Renal pelvis (tissue), 4 donors: Measurements from ENCODE around the gene HADHA. TPM values are rescaled to one million over a fixed set of nuclear protein-coding genes. Genes with fewer than 3 reads are reported as not detected.
"Not testable (repeated sequence)": the region's sequence is repeated elsewhere in the genome, so short reads cannot be mapped to it uniquely, and the experiment has no call there.

ENCODE experiments used
- DNase-seq: peaks from one replicate; pipeline ENCODE4 v3.0.0-alpha.2; 2013
- polyA plus RNA-seq, 3 donors: library from polyadenylated mRNA; unstranded; fragments of 120-200 nt; gene quantifications; one replicate each; pipeline ENCODE4 v1.2.1, GENCODE V29; 2013; ENCODE audit not compliant: insufficient read length in 3 of 3

HADHA gene
- polyA plus RNA-seq, 3 donors, result 199 to 235 (median 218) TPM

DNA sequence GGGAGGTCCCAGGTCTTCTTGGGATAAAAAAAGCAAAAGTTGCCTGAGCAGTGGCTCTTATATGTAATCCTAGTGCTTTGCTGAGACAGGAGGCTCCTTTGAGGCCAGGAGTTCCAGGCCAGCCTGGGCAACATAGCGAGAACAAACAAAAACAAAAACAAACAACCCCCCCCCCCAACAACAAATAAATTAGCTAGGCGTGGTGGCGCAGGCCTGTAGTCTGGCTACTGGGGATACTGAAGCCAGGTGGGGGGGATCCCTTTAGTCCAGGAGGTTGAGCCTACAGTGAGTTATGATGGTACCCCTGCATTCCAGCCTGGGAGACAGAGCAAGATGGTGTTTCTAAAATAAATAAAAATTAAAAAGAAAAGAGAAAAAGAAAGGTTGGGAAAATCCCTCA is 66.2 kb downstream of the HADHA start:
- DNase-seq, result no peak

DNA sequence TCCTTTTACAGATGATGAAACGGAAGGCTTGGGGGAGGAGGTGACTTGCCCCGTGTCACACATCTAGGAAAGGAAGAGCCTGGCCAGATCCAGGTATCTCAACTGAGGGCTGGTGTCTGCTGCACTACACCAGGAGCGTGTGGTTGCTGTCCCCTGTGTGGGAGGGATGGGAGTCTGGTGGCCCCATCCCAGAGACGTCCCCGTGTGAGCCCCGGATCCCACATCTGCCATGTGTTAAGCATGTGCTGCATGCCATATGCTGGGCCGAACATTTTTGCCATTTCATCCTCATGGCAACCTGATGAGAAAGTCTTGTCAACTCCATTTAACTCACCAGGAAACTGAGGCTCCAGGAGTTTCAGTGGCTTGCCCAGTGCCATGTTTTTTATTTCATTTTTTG is 67.3 kb downstream of the HADHA start:
- DNase-seq, result no peak

DNA sequence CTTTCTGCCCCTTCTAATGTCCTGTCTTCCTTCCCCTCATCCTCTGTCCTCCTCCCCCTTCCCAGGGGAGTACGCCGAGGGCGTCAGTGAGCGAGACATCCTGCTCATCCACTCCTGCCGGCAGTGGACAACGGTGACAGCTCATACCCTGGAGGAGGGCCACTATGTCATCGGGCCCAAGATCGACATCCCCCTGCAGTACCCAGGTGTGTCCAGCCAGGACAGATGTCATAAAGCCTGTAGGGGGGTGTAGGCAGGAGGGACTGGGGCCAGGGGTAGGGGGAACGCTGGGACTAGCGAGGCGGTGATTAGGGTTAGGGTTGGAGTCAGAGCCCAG is 68.2 kb downstream of the HADHA start:
- DNase-seq, result no peak

DNA sequence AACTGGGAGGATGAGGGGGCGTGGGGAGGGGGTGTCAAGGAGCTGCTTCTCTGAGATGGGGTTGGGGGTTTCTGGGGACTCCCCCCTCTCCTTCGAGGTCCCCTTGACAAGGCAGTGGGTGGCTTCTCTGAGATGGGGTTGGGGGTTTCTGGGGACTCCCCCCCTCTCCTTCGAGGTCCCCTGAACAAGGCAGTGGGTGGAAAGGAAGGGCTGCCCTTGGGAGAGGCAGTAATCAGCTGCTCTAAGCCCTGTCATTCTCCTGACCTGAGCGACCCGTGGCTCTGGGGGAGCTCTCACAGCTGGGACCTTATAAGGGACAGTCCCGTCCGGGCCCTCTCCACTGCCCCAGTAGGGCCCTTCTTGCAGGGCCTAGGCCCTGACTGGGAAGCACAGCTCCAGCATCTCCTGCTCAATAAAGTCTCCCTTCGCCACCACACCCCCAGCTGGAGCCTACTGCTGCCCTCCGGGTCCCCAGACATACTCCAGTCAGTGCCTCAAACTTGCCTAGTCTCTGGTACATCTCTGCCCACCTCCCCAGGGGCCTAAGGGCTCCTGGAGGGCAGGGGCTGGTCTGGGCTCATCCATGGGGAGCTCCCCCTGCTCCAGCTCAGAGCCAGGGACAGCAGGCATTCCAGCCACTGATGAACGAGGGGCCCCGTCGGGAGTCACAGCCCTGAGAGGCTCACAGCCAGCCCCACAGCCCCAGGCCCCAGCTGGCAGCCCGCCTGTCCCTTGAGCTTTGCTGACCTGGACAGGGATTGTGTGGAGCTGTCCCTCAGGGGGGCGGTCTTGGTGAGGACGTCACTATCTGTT is 68.8 kb downstream of the HADHA start:
- no peak for DNase-seq

DNA sequence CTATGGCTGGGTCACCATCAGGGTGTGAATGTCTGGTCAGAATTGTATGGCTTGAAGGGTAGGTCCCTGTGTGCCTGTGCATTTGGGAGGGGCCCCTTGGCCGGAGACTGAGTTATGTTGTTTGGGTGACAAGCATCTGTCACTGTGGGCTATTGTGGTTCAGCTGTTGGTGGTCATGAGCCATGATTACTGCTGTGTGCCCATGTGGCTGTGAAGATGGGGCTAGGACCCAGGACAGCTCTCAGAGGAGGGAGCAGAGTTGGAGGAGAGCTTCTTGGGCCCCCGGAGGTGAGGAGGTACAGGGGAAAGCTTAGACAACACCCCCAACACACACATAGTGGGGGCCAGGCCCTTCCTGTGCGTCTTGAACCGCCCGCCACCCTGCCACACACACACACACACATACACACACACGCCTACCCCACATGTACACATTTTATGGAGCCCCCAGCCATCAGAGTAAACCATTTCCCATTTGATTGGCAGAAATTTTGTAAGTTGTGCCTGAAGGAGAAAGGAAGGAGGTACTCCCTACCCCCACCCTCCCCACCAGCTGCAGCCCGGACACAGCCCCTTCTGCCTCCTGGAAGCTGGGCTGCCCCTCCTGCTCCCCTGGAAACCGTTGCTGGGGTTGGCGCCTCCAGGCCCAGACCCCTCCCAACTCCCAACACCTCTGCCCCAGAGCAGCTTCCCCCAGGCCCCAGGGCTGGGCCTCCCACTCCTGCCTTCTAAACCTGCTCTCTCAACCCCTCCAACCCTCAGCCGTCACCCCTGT is 69.6 kb downstream of the HADHA start:
- DNase-seq, result no peak

DNA sequence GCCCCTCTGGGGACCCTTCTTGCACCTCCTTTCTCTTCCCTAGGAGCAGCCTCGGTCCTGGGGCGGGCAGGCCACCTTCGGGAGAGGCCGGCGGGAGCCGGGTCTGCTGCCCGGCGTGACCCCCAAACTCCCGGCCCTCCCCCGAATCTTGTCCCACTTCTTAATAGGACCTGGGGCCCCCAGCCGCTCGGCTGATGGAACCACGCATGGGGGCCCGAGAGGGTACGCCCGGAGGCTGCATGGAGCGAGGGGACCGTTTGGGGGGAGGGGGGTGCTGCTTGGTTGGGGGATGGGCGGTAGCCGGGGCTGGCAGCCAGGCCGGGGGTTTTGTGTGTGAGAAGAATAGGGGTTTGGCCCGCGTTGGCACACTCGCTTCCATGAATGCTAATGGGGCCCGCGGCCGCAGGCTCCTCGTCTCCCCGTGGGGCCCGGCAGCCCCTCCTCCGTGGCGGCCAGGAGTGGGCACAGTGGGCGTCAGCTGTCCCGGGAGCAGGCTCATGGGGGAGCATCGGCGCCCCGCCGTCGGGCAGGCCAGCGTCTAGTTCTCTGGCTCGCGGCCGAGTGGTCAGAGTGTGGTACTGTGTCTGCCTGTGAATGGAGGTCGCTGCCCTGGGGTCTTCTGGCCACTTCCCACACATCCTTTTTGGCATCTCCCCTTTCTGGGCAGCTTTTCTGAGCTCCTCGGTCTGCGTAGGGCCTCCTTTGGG is 70.5 kb downstream of the HADHA start:
- DNase-seq, result no peak

DNA sequence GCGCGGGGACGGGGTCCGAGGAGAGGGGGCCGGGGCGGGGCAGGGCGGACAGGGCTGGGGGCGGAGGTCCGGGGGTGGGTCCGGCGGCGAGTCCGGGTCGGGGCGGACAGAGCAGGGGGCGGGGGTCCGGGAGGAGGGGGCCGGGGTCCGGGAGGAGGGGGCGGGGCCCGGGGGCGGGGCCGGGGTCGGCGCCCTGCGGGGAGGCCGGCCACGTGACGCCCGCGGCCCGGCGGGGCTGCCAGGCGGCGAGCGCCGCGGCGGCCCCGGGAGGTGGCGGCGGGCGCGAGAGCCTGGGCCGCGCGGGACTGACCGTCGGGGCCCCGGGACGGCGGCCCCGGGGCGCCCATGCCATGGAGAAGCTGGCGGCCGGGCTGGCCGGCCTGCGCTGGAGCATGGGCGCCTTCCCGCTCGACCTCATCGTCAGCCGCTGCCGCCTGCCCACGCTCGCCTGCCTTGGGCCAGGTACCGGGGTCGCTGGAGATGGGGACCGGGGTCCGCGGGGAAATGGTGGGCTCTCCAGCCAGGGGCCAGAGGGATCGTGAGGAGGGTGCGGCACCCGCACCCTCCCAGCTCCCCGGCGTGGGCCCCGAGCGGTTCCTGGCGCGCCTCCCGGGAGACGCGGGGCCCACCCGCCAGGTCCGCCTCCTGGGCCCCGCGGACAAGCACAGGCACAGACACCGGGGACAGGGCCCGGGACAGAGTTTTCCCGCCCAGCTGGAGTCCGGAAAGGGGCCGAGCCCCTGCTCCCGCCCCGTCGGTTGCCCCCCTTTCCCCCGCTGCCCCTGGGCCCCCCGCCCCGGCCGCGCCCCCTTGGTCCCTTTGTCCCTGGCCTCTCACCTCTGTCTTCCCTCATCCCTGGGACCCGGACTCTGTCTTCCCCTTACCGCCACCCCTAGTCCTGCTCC is 71.3 kb downstream of the HADHA start, which contains the start of gene GAREM2:
GAREM2 (plus strand) TSS at position 218 of the 905 bp plus-strand sequence; CDS start at position 351, 133 bp downstream.
- no peak for DNase-seq

DNA sequence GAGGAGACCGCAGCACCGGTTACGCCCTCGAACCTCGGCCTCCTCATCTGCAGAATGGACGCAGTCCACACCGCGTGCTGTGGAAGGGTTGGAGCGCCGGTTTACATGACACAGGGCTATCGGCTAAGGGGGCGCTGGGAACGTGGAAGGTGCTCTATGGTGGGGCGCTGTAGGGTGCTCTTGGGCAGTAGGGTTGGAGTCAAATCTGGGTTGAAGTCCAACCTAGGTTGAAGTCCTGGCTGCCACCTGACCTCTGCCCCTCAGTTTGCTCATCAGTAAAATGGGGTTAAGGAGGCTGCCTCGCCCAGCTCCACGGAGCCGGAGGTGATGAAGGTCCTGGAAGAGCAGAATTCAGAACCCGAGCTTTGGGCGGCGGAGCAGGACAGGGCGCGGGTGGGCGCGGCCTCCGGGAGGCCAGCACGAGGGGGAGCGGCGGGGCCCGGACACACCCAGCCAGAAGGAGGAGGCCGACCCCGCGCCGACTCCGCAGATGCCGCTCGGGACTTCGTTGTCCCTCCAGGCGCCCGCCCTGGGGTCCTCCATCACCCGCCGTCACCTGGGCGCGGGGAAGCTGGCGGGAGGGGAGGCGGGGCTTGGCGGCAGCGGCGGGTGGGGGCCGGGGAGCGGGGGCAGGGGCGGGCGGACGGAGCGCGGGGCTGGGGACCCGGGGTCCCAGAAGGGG is 72.1 kb downstream of the HADHA start:
- no peak for DNase-seq

DNA sequence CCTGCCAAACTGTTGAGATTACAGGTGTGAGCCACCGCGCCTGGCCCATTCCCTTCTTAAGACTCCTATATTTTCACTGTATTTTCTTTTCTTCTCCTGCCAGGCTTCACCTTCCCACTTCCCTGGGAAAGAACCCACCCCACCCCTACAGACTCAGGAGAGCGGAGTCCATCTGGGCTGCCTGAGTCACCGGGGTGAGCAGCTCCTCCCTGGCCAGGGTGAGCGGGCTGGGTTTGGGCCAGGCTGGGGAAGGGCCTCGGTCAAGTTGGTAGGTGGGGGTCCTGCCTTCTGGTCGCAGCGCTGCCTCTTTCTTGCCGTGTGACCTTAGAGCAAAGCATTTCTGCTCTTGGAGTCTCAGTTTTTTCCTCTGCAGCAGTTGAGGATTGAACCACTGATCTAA is 73.6 kb downstream of the HADHA start:
- no peak for DNase-seq

DNA sequence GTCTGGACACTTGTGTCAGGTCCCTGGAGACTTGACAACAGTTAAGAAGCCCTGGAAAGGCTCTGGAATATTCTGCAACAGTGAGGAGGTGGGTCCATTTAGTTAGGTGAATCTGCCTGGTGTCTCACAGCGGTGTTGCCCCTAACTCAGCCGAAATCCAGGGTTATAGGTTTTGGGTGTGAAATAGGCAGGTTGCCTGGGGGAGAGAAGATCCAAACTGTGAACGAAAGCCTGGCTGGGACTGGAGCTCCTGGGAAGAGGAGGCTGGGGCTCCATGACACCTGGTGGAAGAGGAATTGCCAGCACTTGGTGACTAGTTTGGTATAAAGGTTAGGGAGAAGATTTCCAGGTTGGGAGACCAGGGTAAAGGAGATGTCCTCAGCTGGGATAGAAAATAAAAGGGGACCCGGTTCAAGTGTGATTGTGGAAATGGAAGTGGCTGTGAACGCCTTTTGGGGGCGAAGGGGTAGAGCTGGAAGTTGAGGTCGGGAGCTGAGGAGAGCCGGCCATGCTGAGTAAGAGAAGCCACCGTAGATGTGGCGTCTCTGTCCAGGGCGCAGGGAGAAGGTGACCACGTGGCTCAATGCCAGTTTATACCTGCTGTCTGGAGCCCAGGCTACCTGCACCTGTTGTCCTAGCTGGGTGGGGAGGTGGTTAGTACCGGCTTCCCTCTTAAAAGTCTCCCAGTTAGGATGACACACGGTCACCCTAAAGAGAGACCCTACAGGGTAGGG is 74.6 kb downstream of the HADHA start:
- no peak for DNase-seq

DNA sequence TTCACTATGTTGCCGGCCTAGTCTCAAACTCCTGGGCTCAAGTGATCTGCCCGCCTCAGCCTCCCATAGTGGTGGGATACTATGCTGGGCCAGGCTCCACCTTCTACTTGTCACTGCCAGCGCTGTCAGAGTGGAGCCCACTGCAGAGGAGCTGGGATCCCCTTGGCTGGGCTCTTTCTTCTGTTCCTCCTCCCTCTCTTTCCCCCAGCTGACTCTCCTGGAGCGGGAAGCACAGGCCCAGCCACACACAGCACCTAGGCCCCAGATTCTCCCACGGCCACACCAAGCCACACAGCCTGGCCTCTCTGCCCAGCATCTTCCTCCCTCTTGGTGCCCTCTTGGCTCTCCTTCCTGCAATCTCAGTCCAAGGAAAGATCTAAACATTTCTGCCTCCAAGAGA is 75.2 kb downstream of the HADHA start:
- no peak for DNase-seq

DNA sequence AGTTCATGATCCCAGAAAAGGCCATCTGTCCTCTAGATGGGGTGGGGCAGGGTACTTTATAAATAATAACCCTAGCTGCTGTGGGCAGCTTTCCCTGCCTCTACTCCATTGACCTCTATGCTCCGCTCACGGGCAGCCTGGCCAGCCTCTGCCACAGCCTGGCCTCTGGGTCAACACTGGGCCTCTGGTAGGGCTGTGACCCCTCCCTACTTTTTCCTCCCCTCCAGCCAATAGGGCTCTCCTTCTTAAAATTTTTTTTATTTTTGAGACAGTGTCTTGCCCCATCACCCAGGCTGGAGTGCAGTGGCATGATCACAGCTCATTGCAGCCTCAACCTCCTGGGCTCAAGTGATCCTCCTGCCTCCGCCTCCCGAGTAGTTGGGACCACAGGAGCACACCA is 75.6 kb downstream of the HADHA start:
- DNase-seq, result no peak

DNA sequence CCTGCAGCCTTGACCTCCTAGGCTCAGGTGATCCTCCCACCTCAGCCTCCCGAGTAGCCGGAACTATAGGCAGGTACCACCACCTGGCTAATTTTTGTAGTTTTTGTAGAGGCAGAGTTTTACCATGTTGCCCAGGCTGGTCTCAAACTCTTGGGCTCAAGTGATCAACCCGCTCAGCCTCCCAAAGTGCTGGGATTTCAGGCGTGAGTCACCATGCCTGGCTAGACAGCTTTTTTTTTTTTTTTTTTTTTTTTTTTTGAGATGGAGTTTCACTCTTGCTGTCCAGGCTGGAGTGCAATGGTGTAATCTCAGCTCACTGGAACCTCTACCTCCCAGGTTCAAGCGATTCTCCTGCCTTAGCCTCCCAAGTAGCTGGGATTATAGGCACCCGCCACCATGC is 77.9 kb downstream of the HADHA start:
- not testable (repeated sequence) for DNase-seq

DNA sequence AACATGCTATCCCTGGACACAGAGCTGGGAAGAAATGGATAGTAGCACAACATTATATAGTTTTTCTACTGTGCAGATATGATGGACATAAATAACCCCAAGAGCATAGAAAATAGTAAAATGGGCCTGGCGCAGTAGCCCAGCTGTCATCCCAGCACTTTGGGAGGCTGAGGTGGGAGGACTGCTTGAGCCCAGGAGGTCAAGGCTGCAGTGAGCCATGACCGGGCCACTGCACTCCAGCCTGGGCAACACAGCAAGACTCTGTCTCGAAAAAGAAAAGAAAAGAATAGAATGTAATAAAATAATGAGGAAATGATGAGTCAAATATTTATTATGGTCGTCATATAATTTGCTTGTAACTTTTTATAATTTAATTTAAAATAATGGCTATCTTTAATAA is 79.0 kb downstream of the HADHA start:
- no peak for DNase-seq

DNA sequence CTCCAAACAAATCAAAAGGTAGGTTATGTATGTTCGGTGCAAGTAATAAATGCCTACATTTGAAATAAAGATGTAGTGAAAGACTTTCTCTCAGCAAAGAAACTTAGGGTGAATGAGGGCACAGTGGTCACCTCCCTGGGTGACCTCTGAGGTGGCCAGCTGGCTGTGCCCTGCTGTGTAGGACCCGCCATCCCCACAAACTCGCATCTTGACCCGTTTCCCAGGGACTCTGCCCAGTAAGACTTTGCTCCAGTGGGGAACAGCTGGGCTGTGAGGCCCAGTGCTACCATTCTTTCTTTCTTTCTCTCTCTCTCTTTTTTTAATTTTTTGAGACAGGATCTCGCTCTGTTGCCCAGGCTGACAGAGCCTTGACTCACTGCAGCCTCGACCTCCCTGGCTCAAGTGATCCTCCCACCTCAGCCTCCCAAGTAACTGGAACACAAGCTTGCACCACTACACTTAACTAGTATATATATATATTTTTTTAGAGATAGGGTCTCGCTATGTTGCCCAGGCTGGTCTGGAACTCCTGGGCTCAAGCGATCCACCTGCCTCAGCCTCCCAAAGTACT is 79.7 kb downstream of the HADHA start:
- DNase-seq, result no peak

DNA sequence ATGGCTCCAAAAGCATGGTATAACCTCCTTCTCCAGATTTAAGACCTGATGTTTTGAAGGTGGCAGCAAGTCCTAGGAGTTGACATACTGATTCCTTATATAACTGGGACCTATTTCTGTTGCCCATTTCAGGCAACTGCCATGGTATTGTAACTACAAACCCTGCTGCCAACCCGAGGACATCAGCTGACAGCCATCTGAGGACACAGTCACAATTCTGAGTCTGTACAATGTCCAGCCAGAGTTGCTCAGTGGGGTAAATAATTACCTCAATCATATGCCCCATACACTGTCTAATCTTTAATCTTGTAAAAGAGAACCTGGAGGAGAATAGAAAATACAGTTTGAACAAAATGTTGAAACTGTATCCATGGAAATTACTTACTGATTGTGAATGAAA is 80.2 kb downstream of the HADHA start:
- DNase-seq, result no peak

DNA sequence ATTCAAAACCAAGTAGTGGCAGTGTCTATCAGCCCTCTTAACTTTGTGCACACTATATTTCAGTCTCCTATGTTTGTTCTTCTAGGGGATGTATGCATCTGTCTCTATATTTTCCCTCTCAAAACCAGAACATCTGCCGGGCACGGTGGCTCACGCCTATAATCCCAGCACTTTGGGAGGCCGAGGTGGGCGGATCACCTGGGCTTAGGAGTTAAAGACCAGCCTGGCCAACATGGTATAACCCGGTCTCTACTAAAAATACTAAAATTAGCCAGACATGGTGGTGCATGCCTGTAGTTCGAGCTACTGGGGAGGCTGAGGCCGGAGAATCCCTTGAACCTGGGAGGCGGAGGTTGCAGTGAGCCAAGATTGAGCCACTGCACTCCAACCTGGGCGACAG is 81.5 kb downstream of the HADHA start:
- DNase-seq, result no peak

DNA sequence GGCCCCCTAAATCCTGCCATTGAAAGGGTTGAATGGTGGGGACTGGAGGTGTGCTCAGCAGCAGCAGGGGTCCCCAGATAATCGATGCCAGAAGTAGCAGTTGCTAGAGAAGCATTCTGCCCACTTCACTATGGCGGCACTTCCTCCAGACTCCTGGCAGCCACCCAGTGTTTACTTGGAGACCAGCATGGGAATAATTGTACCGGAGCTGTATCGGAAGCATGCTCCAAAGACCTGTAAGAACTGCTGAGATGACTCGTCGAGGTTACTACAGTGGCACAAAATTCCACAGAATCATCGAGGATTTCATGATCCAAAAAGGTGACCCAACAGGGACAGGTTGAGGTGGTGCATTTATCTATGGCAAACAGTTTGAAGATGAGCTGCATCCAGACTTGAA is 82.5 kb downstream of the HADHA start:
- DNase-seq, result no peak

DNA sequence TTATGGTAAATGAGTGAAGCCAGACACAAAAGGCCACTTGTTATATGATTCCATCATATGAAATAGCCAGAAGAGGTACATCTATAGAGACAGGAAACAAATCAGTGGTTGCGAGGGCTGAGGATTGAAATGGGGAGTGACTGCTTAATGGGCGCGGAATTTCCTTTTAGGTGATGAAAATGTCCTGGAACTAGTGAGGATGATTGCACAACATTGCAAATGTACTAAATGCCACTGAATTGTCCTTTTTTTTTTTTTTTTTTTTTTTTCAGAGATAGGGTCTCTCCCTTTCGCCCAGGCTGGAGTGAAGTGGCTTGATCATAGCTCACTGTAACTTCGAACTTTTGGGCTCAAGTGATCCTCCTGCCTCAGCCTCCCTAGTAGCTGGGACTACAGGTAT is 86.9 kb downstream of the HADHA start:
- DNase-seq, result no peak

DNA sequence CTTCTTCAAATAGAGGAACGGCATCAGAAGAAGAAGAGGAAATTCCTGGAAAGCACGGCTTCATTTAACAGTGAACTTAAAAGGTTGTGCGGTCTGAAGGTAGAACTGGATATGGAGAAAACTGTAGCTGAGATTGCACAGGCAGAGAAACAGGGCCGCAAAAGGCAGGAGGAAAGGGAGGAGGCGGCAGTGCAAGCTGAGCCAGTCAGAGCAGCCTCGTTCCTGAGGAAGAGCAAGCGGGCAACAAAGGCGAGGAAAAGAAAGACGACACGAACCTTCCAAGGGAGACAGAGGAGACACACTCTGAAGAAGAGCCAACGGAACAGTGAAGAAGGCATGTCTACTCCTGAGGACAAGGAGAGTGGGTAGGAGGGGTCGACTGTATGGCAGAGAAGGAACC is 94.2 kb downstream of the HADHA start:
- DNase-seq, result no peak
